RKO (cell line): Measurements from ENCODE around the gene DLG2.
A peak's percentile ranks its signal among the peaks of the same experiment; 100 is the strongest.
"Not testable (repeated sequence)": the region's sequence is repeated elsewhere in the genome, so short reads cannot be mapped to it uniquely, and the experiment has no call there.

Experiments used
- DNase-seq: peaks from one replicate; pipeline ENCODE4 v3.0.0-alpha.2; 2016; ENCODE audit warnings: low spot score

The DLG2 gene

GRCh38 chr11:83629775-83630174 lies 1997.4 kb downstream of the DLG2 start:
- no peak for DNase-seq

GRCh38 chr11:83628622-83629355 lies 1998.4 kb downstream of the DLG2 start:
- no peak for DNase-seq

GRCh38 chr11:83625336-83625735 lies 2001.8 kb downstream of the DLG2 start:
- DNase-seq: no peak

GRCh38 chr11:83617671-83618070 lies 2009.5 kb downstream of the DLG2 start:
- no peak for DNase-seq

GRCh38 chr11:83613767-83614121 lies 2013.4 kb downstream of the DLG2 start:
- DNase-seq: no peak

GRCh38 chr11:83612891-83613766 lies 2014.0 kb downstream of the DLG2 start:
- no peak for DNase-seq

- no peak for DNase-seq
These were observed 2015.5 kb downstream of the DLG2 start for GRCh38 chr11:83611600-83611999.

- DNase-seq: no peak
These were observed 2016.1 kb downstream of the DLG2 start for GRCh38 chr11:83611031-83611430.

- DNase-seq: no peak
These were observed 2018.0 kb downstream of the DLG2 start for GRCh38 chr11:83609191-83609590.

- DNase-seq: no peak
These were observed 2018.6 kb downstream of the DLG2 start for GRCh38 chr11:83608571-83608970.

- DNase-seq: no peak
These were observed 2025.1 kb downstream of the DLG2 start for GRCh38 chr11:83601914-83602527.

- DNase-seq: no peak
These were observed 2025.8 kb downstream of the DLG2 start for GRCh38 chr11:83601201-83601913.

GRCh38 chr11:83600661-83601060 lies 2026.5 kb downstream of the DLG2 start:
- DNase-seq: no peak

GRCh38 chr11:83599066-83599465 lies 2028.1 kb downstream of the DLG2 start:
- no peak for DNase-seq

GRCh38 chr11:83587797-83588196 lies 2039.3 kb downstream of the DLG2 start:
- DNase-seq: not testable (repeated sequence)

- peak; percentile 89 for DNase-seq
These were observed 2043.3 kb downstream of the DLG2 start for GRCh38 chr11:83583757-83584366.

GRCh38 chr11:83574519-83574918 lies 2052.6 kb downstream of the DLG2 start:
- no peak for DNase-seq

- DNase-seq: peak; percentile 13
These were observed 2054.3 kb downstream of the DLG2 start for GRCh38 chr11:83572581-83573496.

GRCh38 chr11:83571302-83571701 lies 2055.8 kb downstream of the DLG2 start:
- DNase-seq: no peak

GRCh38 chr11:83569134-83569805 lies 2057.9 kb downstream of the DLG2 start:
- DNase-seq: no peak
